ENCODE measurements around the gene ABHD3. TPM values are rescaled to one million over a fixed set of nuclear protein-coding genes. Genes with fewer than 3 reads are reported as not detected.
"Not testable (repeated sequence)": the region's sequence is repeated elsewhere in the genome, so short reads cannot be mapped to it uniquely, and the experiment has no call there.

The ABHD3 gene
- 12.9 TPM for total RNA-seq

- ATAC-seq = peak; percentile 99
These were observed at the start of gene ABHD3 for GRCh38 chr18:21704603-21705364. Gene ABHD3 (minus strand): TSS chr18:21704774. CDS start chr18:21704665, 109 bp downstream.

- no peak for ATAC-seq
These were observed 43.5 kb upstream of the ABHD3 start for GRCh38 chr18:21747764-21748693.

GRCh38 chr18:21747268-21747667 lies 42.7 kb upstream of the ABHD3 start:
- no peak for ATAC-seq

- no peak for ATAC-seq
These were observed 40.7 kb upstream of the ABHD3 start for GRCh38 chr18:21745231-21745630.

GRCh38 chr18:21743166-21743832 lies 38.7 kb upstream of the ABHD3 start:
- ATAC-seq = no peak

- no peak for ATAC-seq
These were observed 37.7 kb upstream of the ABHD3 start for GRCh38 chr18:21742315-21742687.

GRCh38 chr18:21741562-21742314 lies 37.2 kb upstream of the ABHD3 start:
- ATAC-seq = peak; percentile 25

- ATAC-seq = no peak
These were observed 36.7 kb upstream of the ABHD3 start for GRCh38 chr18:21741312-21741561.

GRCh38 chr18:21740538-21741311 lies 36.2 kb upstream of the ABHD3 start, which contains the start of gene MIB1:
Gene MIB1 (plus strand): TSS chr18:21740792. CDS start chr18:21741584, 792 bp downstream.
- ATAC-seq = peak; percentile 100

GRCh38 chr18:21739604-21740537 lies 35.3 kb upstream of the ABHD3 start:
- peak; percentile 45 for ATAC-seq

- not testable (repeated sequence) for ATAC-seq
These were observed 32.4 kb upstream of the ABHD3 start for GRCh38 chr18:21736926-21737325.

GRCh38 chr18:21735452-21736015 lies 31.0 kb upstream of the ABHD3 start:
- ATAC-seq = peak; percentile 55

GRCh38 chr18:21733011-21733410 lies 28.4 kb upstream of the ABHD3 start:
- ATAC-seq = no peak

- ATAC-seq = no peak
These were observed 23.1 kb upstream of the ABHD3 start for GRCh38 chr18:21727702-21728101.

- ATAC-seq = no peak
These were observed 20.6 kb upstream of the ABHD3 start for GRCh38 chr18:21725201-21725600.

- no peak for ATAC-seq
These were observed 18.1 kb upstream of the ABHD3 start for GRCh38 chr18:21722687-21723086.

GRCh38 chr18:21714474-21714873 lies 9.9 kb upstream of the ABHD3 start:
- ATAC-seq = no peak

GRCh38 chr18:21707130-21707529 lies 2.6 kb upstream of the ABHD3 start:
- not testable (repeated sequence) for ATAC-seq

GRCh38 chr18:21706386-21706865 lies 1.9 kb upstream of the ABHD3 start:
- ATAC-seq = no peak

GRCh38 chr18:21703241-21703820 lies 1.2 kb downstream of the ABHD3 start:
- ATAC-seq = no peak

All from esophagus mucosa (tissue), 1 donor.